ENCODE measurements around the gene SIRPA. TPM values are rescaled to one million over a fixed set of nuclear protein-coding genes. Genes with fewer than 3 reads are reported as not detected.

The SIRPA gene
- total and polyA plus RNA-seq, 2 donors (not counting 1 experiment from before 2014, with no cell fraction given) = 25.1 to 26.6 TPM

DNA sequence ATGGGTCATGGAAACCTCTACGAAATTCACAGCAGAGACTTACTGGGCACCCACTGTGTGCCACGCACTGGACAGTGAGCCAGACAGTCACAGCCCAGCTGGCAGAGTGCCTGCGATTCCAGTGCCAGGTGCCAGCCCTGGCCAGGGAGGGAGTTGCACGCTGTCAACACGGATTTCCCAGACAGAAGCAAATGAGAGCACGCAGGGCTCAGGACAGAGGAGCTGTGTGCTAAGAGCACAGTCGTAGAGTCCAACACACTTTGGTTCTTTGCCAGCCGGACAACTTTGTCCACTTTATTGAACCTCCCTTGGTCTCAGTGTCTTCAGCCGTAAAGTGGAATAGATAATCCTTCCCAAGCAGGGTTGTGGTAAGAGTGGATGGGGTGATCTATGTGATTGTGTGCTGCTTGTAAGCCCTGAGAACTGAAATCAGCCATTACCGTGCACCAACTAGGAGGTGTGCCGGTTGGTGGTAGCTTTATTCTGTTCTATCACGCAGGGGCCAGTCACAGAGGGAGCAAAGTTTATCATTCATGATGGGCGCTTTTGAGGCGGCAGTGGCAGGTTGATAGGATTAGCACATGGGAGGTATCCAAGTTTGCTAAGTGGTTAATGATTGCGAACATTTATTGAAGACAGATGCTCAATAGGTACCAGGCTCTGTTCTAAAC lies 40.6 kb downstream of the SIRPA start:
- Histone ChIP-seq H3K36me3 (ENCODE audit: control insufficient read depth, insufficient read depth, low read length) (peaks cover 3% of the 10 kb centered on the region), H3K4me1 (ENCODE audit: control insufficient read depth, extremely low read depth, insufficient read depth, low read length) (peaks cover 11% of the 10 kb centered on the region), H3K27ac (ENCODE audit: insufficient read depth, low read length) (no peak overlapping the region), H3K4me3 (replicated peaks in 1 of 4; ENCODE audit: control extremely low read depth in 1 of 4, insufficient read depth in 1 of 4, low read depth in 3 of 4, low read length in 4 of 4) (no peak overlapping the region), H3K79me2 (ENCODE audit: control insufficient read depth, insufficient read depth, low read length) (no peaks in the 10 kb centered on the region), H3K9me3 (ENCODE audit: control insufficient read depth, insufficient read depth, low read depth, low read length) (no peaks in the 10 kb centered on the region), H3K4me2 (ENCODE audit: extremely low read depth, insufficient read depth, low read length) (no peak overlapping the region), H2AFZ (ENCODE audit: low read length) (no peak overlapping the region), H4K20me1 (ENCODE audit: control insufficient read depth, extremely low read depth, insufficient read depth, low read length) (no peaks in the 10 kb centered on the region), H3K27me3 (ENCODE audit: control insufficient read depth, insufficient read depth, low read length) (no peaks in the 10 kb centered on the region), H3K9ac (ENCODE audit: insufficient read depth, low read length) (no peak overlapping the region)
- DNase-seq (ENCODE audit: low read depth in 2 of 2) = no peak
- TF ChIP-seq, protein P1, sequence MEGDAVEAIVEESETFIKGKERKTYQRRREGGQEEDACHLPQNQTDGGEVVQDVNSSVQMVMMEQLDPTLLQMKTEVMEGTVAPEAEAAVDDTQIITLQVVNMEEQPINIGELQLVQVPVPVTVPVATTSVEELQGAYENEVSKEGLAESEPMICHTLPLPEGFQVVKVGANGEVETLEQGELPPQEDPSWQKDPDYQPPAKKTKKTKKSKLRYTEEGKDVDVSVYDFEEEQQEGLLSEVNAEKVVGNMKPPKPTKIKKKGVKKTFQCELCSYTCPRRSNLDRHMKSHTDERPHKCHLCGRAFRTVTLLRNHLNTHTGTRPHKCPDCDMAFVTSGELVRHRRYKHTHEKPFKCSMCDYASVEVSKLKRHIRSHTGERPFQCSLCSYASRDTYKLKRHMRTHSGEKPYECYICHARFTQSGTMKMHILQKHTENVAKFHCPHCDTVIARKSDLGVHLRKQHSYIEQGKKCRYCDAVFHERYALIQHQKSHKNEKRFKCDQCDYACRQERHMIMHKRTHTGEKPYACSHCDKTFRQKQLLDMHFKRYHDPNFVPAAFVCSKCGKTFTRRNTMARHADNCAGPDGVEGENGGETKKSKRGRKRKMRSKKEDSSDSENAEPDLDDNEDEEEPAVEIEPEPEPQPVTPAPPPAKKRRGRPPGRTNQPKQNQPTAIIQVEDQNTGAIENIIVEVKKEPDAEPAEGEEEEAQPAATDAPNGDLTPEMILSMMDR (conservative IDR thresholded peaks at IDR 0.05 in 1 of 2, IDR thresholded peaks at IDR 0.05 in 1 of 2; ENCODE audit: low read depth in 1 of 2, low read length in 2 of 2) = no peak
- TF ChIP-seq EZH2 (IDR thresholded peaks at IDR 0.05; ENCODE audit: low read length, missing control alignments) = no peak

GRCh38 chr20:1937316-1937976 lies 42.2 kb downstream of the SIRPA start:
- TF ChIP-seq, protein P1 (conservative IDR thresholded peaks at IDR 0.05 in 1 of 2, IDR thresholded peaks at IDR 0.05 in 1 of 2; ENCODE audit: low read depth in 1 of 2, low read length in 2 of 2) = no peak
- TF ChIP-seq EZH2 (IDR thresholded peaks at IDR 0.05; ENCODE audit: low read length, missing control alignments) = no peak
- H4K20me1 ChIP-seq (ENCODE audit: control insufficient read depth, extremely low read depth, insufficient read depth, low read length) = no peaks in the 10 kb centered on the region
- H3K4me1 ChIP-seq (ENCODE audit: control insufficient read depth, extremely low read depth, insufficient read depth, low read length) = peaks cover 11% of the 10 kb centered on the region
- H3K9me3 ChIP-seq (ENCODE audit: control insufficient read depth, insufficient read depth, low read depth, low read length) = no peaks in the 10 kb centered on the region
- no peaks in the 10 kb centered on the region for H3K27me3 ChIP-seq (ENCODE audit: control insufficient read depth, insufficient read depth, low read length)
- no peak overlapping the region for H3K27ac ChIP-seq (ENCODE audit: insufficient read depth, low read length)
- DNase-seq (ENCODE audit: low read depth in 2 of 2) = no peak
- H3K36me3 ChIP-seq (ENCODE audit: control insufficient read depth, insufficient read depth, low read length) = peaks cover 3% of the 10 kb centered on the region
- H3K9ac ChIP-seq (ENCODE audit: insufficient read depth, low read length) = no peak overlapping the region
- H2AFZ ChIP-seq (ENCODE audit: low read length) = no peak overlapping the region
- H3K4me2 ChIP-seq (ENCODE audit: extremely low read depth, insufficient read depth, low read length) = no peak overlapping the region
- no peaks in the 10 kb centered on the region for H3K79me2 ChIP-seq (ENCODE audit: control insufficient read depth, insufficient read depth, low read length)
- no peak overlapping the region for H3K4me3 ChIP-seq (replicated peaks in 1 of 4; ENCODE audit: control extremely low read depth in 1 of 4, insufficient read depth in 1 of 4, low read depth in 3 of 4, low read length in 4 of 4)

- Histone ChIP-seq H3K27me3 (ENCODE audit: control insufficient read depth, insufficient read depth, low read length) (no peaks in the 10 kb centered on the region), H2AFZ (ENCODE audit: low read length) (no peak overlapping the region), H3K9me3 (ENCODE audit: control insufficient read depth, insufficient read depth, low read depth, low read length) (no peaks in the 10 kb centered on the region), H3K36me3 (ENCODE audit: control insufficient read depth, insufficient read depth, low read length) (peaks cover 3% of the 10 kb centered on the region), H3K4me2 (ENCODE audit: extremely low read depth, insufficient read depth, low read length) (no peak overlapping the region), H3K79me2 (ENCODE audit: control insufficient read depth, insufficient read depth, low read length) (no peaks in the 10 kb centered on the region), H3K27ac (ENCODE audit: insufficient read depth, low read length) (no peak overlapping the region), H3K4me1 (ENCODE audit: control insufficient read depth, extremely low read depth, insufficient read depth, low read length) (peaks cover 3% of the 10 kb centered on the region), H3K4me3 (replicated peaks in 1 of 4; ENCODE audit: control extremely low read depth in 1 of 4, insufficient read depth in 1 of 4, low read depth in 3 of 4, low read length in 4 of 4) (no peak overlapping the region), H3K9ac (ENCODE audit: insufficient read depth, low read length) (no peak overlapping the region), H4K20me1 (ENCODE audit: control insufficient read depth, extremely low read depth, insufficient read depth, low read length) (no peaks in the 10 kb centered on the region)
- TF ChIP-seq EZH2 (IDR thresholded peaks at IDR 0.05; ENCODE audit: low read length, missing control alignments) = no peak
- TF ChIP-seq, protein P1 (conservative IDR thresholded peaks at IDR 0.05 in 1 of 2, IDR thresholded peaks at IDR 0.05 in 1 of 2; ENCODE audit: low read depth in 1 of 2, low read length in 2 of 2) = no peak
- DNase-seq (ENCODE audit: low read depth in 2 of 2) = no peak
Observed at GRCh38 chr20:1938464-1939269, 43.5 kb downstream of the SIRPA start.

All from fibroblast of lung (primary cell).